Left lobe of liver (tissue), 2 donors: ENCODE data around the gene EDN3. TPM values are rescaled to one million over a fixed set of nuclear protein-coding genes. Genes with fewer than 3 reads are reported as not detected.

Experiments used
- ATAC-seq: fragments of 200-7000 bp; cut with Tn5 transposase; one replicate; pipeline ENCODE4 v1.9.1; 2020; ENCODE audit warnings: mild to moderate bottlenecking, moderate library complexity
- DNase-seq: peaks from one replicate; pipeline ENCODE4 v3.0.0-alpha.2; 2020; ENCODE audit warnings: low spot score
- total RNA-seq: library from RNA; stranded (reverse); gene quantifications from one replicate; pipeline ENCODE4 v1.2.1, GENCODE V29; 2021
- donor health status: DM: no; HTN: no; CAD: no; lungs with moderate emphysema.
- donor health status: DM: no; HTN: yes; CAD: no.

Gene EDN3, protein sequence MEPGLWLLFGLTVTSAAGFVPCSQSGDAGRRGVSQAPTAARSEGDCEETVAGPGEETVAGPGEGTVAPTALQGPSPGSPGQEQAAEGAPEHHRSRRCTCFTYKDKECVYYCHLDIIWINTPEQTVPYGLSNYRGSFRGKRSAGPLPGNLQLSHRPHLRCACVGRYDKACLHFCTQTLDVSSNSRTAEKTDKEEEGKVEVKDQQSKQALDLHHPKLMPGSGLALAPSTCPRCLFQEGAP
- total RNA-seq, result not detected

DNA sequence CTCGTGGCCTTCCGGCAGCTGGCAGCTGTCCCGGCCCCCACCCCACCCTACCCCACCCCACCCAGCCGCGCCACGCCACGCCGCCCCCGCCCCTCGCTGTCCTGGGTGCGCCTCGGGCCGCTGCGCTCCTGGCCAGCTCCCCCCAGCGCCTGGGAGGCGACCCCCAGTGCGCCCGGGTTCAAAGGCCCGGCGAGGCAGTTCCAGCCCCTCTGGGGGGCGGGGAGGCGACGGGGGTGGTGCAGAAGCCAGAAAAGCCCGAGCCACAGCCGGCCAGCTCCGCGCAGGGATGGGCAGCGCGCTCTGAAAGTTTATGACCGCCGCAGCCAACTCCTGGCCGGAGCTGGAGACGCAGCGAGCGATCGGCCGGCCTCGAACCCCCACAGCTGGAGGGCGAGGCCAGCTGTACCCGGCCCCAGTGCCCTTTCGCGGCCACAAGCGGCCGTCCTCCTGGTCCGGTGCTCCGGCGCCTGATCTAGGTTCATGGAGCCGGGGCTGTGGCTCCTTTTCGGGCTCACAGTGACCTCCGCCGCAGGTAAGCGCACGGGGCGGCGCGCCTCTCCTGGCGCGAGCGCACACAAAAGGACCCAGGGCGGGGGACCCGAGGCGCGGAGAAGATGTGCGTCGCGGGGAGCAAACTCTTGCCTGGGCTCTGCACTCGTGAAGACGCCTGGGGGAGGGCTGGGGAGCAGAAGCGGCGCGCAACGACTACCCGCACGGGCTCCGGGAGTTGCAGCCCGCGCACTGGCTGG lies at the start of gene EDN3:
TSS of gene EDN3 (plus strand) at position 279 of the 749 bp plus-strand sequence. CDS start at position 481, 202 bp downstream.
- ATAC-seq (no peak), DNase-seq (no peak)

DNA sequence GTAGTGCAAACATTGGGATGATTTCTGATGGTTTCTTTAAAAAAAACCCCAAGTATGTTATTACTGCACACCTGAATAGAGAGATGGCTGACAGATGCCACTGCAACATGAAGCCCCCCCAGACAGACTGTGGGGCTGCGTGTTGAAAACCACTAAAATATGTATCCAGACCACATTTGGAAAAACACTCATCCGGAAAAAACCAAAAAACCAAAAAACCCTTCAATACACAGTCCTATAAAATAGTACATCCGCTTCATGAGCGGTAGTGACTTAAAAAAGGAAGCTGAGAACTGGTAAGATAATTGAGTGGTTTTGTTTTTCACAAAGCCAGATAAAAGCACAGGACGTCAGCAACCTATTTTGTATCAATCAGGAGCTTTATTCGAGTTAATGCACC lies 47.1 kb upstream of the EDN3 start:
- no peak for ATAC-seq
- DNase-seq, result no peak

DNA sequence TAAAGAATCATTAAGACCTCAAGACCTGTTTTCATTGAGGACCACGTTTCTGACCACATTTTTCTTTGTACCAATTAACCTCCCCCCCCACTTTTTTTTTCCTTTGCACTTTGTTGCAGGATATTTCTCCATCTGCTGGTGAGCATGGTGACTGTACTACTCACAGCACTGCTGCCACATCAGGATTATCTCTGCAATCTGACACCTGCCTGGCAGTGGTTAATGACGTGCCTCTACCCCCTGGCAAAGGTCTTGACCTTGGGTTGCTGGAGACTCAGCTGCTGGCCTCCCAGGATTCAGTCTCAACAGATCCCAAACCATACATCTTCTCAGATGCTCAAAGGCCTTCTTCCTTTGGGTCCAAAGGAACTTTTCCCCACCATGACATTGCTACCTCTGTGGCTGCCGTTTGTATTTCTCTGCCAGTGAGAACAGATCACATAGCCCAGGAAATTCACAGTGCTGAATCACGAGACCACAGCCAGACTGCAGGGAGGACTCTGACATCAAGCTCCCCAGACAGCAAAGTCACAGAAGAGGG lies 46.6 kb upstream of the EDN3 start:
- no peak for DNase-seq
- no peak for ATAC-seq

DNA sequence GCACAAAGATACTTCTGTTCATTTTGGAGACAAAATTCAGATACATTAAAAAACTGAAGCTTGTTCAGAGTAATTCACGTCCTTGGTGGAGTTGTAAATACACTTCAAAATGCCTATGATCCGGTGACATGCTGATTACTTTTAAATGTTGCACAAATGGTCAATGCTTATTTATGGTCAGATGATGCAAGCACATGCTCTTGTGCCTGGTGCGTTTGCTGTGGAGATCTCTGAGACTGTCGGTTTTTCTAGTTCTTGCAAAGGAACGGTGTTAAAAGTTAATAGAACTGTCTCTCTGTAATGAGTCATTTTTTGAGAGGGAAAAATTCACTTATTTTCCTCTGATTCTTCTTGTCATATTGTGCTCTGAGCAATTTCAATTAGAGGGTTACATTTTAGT lies 45.2 kb upstream of the EDN3 start:
- DNase-seq, result no peak
- ATAC-seq, result no peak

DNA sequence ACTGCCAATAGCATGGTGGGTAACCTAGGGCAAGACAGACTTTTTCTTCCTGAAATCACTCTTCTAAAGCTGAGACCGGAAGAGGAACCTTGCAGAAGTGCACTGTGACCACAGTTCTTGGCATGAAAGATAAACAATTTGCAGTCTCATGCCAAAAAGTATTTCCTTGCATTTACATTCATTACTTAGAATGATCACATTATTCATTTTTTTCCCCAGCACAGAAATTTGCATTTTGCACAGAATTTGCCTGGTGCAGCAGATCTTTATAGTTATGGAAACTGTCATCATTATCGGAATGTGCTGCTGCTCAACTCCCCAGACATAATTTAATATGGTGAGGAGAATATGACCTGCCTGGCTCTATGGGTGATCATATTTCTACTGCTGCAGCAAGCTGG lies 42.2 kb upstream of the EDN3 start:
- DNase-seq (no peak), ATAC-seq (no peak)

DNA sequence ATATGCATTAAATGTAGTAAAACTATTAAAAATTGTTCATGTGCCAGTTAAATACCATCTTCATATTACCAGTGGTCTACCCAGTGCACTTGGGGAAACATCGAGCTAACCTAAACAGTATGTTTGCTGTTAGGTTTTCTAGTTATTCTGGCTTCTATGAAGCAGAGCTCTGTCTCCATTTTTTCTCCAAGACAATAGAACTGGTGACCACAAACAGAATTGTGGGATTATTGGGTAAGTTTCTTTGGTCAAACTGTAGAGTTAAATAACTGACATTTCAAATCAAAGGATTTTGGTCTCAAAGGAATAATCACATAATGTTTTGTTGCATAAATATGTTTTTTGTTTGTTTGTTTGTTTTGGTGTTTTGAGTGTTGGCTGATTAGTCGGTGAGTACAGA lies 40.5 kb upstream of the EDN3 start:
- DNase-seq (no peak), ATAC-seq (no peak)

DNA sequence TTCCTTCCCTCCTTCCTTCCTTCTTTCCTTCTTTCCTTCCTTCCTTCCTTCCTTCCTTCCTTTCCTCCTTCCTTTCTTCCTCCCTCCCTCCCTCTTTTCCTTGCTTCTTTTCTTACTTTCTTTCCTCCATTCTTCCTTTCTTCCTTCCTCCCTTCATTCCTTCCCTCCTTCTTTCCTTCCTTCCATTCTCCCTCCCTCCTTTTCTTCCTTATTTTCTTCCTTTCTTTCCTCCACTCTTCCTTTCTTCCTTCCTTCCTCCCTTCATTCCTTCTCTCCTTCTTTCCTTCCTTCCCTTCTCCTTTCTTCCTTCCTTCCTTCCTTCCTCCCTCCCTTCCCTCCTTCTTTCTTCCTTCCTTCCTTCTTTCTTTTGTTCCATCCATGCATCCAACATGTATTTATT lies 35.1 kb upstream of the EDN3 start:
- no peak for ATAC-seq
- DNase-seq, result no peak

DNA sequence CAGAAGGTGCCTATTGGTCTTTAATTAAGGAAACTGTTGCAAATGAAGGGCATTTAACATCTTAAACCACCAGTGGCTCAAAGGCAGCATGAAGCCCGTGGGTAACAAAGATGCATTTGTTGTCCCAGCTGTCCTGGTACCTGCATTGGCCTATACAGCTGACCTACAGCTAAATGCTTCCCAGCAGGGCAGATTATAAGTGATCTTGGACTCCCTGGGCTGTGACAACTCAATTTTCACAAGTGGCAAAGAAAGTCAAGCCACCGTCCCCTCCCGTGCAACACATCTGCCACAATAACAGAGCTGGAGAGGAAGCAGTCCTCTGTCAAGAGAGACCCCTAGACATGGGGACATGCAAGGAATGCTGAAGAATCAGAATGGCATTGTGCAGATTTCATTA lies 31.5 kb upstream of the EDN3 start:
- no peak for ATAC-seq
- DNase-seq, result no peak

DNA sequence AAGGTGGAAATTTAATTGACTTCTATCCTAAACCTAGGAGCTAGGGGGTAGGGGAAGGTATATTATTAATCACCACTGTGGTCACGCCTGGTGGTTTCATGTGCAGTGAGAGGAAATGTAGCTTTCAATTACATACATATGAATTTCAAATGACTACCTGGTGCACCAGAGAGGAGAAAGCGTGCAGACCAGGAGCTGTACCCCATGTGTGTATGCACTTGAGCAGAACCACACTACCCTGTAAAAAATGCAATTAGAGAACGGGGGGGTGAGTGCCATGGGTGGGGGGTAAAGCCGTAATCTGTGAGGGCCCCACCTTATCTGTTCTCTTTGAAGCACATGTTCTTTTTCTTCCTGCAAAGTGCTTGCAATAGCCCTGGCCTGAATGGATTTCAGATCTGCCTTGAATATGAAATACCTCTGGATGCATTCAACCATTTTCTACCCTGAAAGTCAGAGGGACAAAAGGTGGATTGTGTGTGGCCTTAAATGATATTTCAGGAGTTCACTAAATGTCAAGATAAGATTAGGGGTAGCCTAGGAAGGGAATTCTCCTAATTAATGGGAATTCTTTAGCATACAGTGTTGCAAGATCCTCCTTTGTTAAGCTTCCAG lies 30.9 kb upstream of the EDN3 start:
- DNase-seq (no peak), ATAC-seq (no peak)

DNA sequence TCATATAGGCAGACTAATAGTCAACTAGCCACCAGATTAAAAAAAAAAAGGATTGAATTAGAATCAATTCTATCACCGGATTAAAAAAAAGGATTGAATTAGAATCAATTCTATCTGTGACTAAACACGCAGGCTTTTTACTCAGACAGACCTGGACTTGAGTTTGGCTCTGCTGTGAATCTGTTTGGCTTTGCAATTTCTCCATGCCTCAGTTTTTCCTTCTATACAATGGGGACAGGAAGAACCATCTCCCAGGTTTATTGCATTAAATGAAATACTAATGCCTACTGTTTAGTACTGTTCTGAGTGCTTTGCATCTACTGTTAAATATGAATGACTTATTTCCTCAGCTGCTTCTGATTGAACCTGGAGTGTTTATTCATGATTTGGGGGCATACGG lies 30.0 kb upstream of the EDN3 start:
- DNase-seq, result no peak
- ATAC-seq, result no peak

DNA sequence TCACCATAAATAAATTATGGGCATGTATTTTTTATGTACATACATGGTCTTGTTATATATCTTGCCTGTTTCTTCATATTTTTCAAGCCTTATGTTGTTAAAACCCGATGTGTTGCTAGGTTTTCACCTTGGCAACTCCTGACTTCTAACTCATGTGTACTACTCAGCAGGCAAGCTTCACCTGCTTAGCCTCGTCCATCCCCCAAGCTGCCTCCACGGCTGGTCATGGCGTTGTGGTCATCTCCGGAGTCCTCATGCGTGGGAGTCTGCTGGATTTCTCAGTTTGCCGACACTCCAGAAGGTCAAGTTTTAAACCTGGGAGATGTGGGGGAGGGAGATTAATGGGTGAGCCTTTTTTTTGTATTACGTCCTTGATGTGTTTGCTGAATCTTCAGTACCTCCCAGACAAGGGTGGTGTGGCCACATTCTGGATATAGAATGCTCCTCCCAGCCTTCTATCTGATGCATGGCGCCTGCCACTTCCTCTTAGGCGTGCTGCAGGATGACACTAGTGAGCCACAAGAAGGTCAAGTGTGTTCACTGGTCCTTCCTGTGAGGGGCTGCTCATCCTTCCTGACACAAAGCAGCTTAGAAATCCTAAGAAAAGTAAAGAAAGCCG lies 26.6 kb upstream of the EDN3 start:
- ATAC-seq, result no peak

DNA sequence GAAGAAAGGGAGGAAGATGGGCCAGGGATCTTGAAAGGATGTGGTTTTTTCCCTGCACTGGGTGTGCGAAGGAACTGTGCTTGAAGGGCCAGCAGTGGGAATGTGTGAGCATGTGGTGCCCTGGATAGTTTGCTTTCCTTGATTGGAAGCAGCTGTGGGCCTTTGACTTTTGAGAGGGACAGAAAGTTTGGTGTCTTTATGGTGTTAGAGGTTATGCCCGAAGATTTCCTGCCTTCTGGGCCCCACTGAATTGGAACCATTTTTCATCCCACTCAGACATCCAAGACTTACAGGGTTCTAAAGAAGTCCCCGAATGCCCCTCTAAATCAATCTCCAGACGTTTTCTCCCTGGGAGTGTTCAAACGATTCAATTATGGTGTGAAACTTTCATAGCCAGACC lies 23.5 kb upstream of the EDN3 start:
- DNase-seq, result no peak

More for the DNA sequence above, 26.6 kb upstream of the EDN3 start:
- DNase-seq, result no peak

DNA sequence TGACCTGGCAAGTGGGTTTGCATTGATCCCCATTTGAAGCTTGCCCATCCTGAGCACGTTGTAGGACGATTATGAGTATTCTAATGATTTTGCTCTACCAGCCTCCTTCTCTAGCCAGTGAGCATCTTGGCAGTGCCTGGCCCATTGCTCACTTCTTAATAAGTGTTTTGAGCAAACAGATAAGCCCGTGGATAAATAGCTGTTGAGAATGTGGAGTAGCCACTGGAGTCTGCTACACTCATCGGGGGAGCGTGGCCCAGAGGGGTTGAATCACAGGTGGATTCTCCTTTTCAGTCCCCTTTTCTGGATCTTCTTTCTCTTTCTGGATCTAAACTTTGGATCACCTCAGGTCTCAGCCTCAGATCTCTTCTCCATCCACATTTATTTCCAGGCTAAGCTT lies 15.9 kb upstream of the EDN3 start:
- no peak for ATAC-seq
- DNase-seq, result no peak

More for the DNA sequence above, 23.5 kb upstream of the EDN3 start:
- ATAC-seq, result no peak

DNA sequence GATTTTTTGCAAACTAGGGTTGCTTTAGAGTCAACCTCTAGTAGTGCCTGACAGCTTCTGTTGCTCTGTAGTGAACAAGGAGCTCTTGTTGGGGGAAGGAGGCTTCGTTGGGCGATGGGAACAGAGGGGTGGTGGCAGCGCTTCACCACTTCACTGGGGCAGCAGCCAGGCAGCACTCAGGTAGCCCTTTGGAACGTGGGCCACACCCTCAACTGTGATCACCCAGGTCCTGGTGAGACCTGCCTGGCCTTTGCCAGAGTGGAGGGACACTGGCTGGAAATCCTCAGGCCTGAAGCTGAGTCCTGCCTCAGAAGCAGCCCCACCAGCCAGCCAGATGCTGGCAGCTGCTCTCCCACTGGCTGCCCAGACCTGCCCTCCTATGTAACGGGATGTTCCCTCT lies 10.4 kb upstream of the EDN3 start:
- ATAC-seq, result no peak

DNA sequence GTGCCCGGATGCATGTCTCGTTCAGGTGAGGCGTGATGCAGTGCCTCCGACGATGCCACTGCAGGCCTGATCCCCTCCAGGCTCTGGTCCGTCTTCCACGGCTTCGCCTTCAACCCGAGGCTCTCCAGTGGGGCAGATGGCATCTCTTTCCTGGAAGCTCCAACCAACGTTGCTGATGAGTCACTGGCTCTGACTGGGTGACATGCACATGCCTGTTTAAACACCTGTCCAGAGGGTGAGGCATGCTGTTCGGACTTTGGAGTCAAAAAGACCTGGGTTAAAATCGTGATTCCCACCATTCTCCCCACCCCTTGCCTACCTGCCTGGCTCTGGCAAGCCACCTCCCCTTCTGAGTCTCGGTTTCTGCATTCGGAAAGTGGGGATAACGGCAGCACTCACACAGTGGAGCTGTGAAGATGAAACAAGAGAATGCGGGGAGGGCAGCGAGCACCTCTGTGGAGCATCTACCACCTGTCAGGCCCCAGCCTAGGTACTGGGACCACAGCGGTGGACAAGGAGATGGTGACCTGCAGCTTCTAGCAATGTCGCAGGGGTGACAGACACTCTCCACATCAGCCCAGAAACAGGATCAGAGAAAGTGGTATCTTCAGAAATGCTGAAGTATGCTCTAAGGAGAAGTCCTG lies 8.5 kb upstream of the EDN3 start:
- ATAC-seq (no peak), DNase-seq (no peak)

More for the DNA sequence above, 10.4 kb upstream of the EDN3 start:
- no peak for DNase-seq

DNA sequence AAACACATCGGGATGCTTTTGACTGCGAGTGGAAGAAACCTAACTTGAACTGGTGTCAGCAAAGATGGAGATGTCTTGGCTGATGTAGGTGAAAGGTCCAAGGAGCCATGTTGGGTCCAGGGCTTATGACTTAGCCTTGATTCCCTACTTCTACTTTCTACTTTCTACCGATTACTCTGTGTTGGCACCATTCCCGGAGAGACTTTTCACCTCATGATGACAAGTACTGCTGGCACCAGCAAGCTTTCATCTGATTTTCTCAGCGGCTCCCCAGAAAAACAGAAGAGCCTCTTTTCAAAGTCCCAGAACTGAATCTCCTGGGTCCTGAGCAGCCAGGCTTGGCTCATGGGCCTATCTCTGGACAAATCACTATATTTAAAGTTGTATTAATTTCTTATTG lies 4.9 kb upstream of the EDN3 start:
- ATAC-seq, result no peak
- DNase-seq, result no peak

DNA sequence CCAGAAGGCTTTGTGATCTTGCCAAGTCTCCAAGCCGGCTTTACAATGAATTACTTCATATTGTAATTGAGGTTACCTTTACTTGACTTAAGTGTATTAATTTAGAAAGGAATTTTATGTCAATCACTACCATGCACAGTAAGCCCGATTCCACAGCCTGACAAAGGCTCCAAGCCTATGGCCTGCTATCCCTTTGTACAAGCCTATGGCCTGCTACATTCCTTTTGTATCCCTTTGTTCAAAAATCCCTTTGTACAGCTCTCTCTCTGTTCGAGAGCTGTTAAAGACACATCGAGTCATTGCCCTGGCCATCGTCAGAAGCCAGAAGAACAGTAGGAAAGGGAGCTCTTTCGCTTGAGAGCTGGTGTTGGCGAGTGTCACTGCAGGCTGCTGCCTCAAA lies 2.7 kb upstream of the EDN3 start:
- DNase-seq, result no peak
- ATAC-seq, result no peak

DNA sequence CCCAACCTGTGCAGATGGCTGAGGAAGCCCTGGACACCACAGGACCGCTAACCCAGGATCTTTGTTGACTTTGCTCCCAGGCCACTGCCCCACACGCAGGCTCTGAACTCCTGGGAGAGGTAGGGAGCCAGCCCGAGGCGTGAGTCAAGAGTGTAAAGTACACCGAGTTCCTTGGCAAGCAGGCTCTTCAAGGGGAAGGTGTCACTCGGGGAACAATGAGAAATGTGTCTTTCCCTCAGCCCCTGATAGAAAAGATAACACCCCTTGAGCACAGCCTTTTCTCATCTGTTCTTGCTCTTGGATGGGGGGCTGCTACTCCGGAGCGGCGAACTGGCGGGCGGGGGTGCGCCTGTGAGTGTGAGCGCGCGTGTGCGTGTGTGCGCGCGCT lies 472 bp upstream of the EDN3 start:
- DNase-seq, result no peak
- ATAC-seq, result no peak

DNA sequence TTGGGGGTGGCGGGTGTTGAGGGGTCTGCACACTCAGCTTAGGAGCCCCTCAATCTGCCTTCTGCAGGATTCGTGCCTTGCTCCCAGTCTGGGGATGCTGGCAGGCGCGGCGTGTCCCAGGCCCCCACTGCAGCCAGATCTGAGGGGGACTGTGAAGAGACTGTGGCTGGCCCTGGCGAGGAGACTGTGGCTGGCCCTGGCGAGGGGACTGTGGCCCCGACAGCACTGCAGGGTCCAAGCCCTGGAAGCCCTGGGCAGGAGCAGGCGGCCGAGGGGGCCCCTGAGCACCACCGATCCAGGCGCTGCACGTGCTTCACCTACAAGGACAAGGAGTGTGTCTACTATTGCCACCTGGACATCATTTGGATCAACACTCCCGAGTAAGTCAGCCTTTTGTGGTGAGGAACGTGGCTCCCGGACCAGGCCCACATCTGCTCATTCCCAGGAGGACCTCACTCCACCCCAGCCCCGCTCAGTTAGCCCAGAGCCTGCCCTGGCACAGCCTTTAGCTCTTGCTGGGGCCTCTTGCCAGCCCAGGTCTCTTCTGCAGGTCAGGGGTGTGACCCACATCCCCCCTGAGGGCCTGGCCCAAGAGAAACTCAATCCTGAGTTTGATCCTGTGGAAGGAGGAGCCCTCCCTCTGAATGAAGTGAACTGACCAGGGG lies 1.1 kb downstream of the EDN3 start:
- ATAC-seq, result no peak
- no peak for DNase-seq

DNA sequence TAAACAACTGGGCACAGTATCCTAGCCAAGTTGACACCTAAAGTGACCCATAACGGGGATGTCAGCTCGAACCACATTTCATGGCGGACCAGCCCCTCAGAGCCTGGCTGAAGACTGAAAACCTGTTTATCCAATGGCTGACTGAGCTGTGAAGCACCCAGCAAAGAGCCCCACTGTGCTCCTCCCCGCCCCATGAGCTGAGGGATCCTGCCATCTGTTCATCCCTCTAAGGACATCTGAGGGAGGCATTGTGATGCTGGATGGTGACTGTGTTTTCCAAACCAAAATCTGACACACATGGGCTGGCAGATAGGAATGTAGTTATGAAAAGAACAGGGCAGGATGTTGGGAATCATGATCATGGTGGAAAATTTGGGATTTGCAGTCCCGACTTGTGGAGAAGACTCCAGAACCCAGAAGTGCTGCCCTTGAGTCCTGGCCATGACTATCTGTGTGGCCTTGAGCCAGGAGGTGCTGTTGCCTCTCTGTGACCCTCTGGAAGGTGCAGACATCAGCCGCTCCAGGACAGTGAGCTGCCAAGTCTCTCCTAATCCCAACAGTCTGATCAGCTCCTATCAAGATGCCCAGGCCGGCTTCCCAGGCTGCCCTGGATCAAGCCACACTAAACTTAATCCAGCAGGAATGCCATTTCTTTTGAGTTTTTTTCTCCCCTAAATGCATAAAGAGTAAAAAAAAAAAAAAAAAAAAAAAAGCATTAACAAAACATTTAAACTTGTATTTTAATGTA lies 5.7 kb downstream of the EDN3 start:
- ATAC-seq (no peak), DNase-seq (no peak)
